NCI-H2196 (cell line): ENCODE results near the gene POLR2H.

Experiments used
- DNase-seq: peaks from one replicate; lab custom pipeline; 2025; ENCODE audit not compliant: unreplicated experiment; lab: John Stamatoyannopoulos, UW

POLR2H gene

GRCh38 chr3:184386047-184386806, 24.7 kb downstream of the POLR2H start:
- no peak for DNase-seq

GRCh38 chr3:184387174-184387714, 25.7 kb downstream of the POLR2H start:
- no peak for DNase-seq

GRCh38 chr3:184388164-184388935, 26.8 kb downstream of the POLR2H start:
- DNase-seq: no peak

- DNase-seq: no peak
Observed at GRCh38 chr3:184388936-184389230, 27.4 kb downstream of the POLR2H start.

- DNase-seq: no peak
Observed at GRCh38 chr3:184389384-184389783, 27.9 kb downstream of the POLR2H start.

GRCh38 chr3:184389935-184390528, 28.5 kb downstream of the POLR2H start:
- no peak for DNase-seq

- DNase-seq: no peak
Observed at GRCh38 chr3:184391266-184391665, 29.8 kb downstream of the POLR2H start.

- DNase-seq: no peak
Observed at GRCh38 chr3:184395320-184395660, 33.8 kb downstream of the POLR2H start.

GRCh38 chr3:184399410-184399809, 37.9 kb downstream of the POLR2H start:
- no peak for DNase-seq

- DNase-seq: no peak
Observed at GRCh38 chr3:184405075-184406030, 43.8 kb downstream of the POLR2H start.

- DNase-seq: no peak
Observed at GRCh38 chr3:184409331-184409926, 47.9 kb downstream of the POLR2H start.

GRCh38 chr3:184409946-184410500, 48.5 kb downstream of the POLR2H start:
- DNase-seq: no peak

GRCh38 chr3:184414418-184415202, 53.1 kb downstream of the POLR2H start:
- no peak for DNase-seq

GRCh38 chr3:184415203-184415490, 53.6 kb downstream of the POLR2H start:
- no peak for DNase-seq

GRCh38 chr3:184417619-184418327, 56.3 kb downstream of the POLR2H start:
- DNase-seq: peak; percentile 89
